ENCODE data around the gene SFTPA2. TPM values are rescaled to one million over a fixed set of nuclear protein-coding genes. Genes with fewer than 3 reads are reported as not detected.
"Not testable (repeated sequence)": the region's sequence is repeated elsewhere in the genome, so short reads cannot be mapped to it uniquely, and the experiment has no call there.

SFTPA2 gene
- total and polyA plus RNA-seq, 2 experiments from 2014 or later, result not detected

- Histone ChIP-seq H3F3A (ENCODE audit: insufficient read depth) (no peaks in the 10 kb centered on the region), H3K4me1 (ENCODE audit: insufficient read depth) (no peaks in the 10 kb centered on the region), H4K20me1 (ENCODE audit: insufficient read depth) (no peaks in the 10 kb centered on the region), H2AFZ (no peak overlapping the region), H3K9me3 (ENCODE audit: low read depth) (no peaks in the 10 kb centered on the region), H3K36me3 (ENCODE audit: low read depth) (no peaks in the 10 kb centered on the region), H3K27ac (no peak overlapping the region), H3K4me2 (ENCODE audit: unreplicated experiment) (no peak overlapping the region), H3K4me3 (no peak overlapping the region), H3K27me3 (replicated peaks; ENCODE audit: insufficient read depth) (peaks cover 49% of the 10 kb centered on the region), H3K9ac (no peak overlapping the region), H3K79me2 (ENCODE audit: insufficient read depth) (no peaks in the 10 kb centered on the region), H3K9me2 (ENCODE audit: insufficient read depth) (no peaks in the 10 kb centered on the region)
- DNase-seq, result no peak
- TF ChIP-seq EZH2phosphoT487 (IDR thresholded peaks at IDR 0.05; ENCODE audit: insufficient read depth, low read depth) (no peak), EZH2 (IDR thresholded peaks at IDR 0.05; ENCODE audit: insufficient read depth, poor library complexity, severe bottlenecking) (no peak)
- WGBS, 2 experiments (ENCODE audit: low coverage in 1 of 2, low lambda C conversion rate in 2 of 2, missing lambda C conversion rate in 2 of 2), result 24 to 35% methylated on average over 2 of the region's 2 CpGs
- in situ Hi-C loops (cut with MboI), result no loop called here
Observed at GRCh38 chr10:79602953-79603352, 42.7 kb upstream of the SFTPA2 start.

- in situ Hi-C loops (cut with MboI), result no loop called here
- no peak for TF ChIP-seq EZH2phosphoT487 (IDR thresholded peaks at IDR 0.05; ENCODE audit: insufficient read depth, low read depth)
- TF ChIP-seq EZH2 (IDR thresholded peaks at IDR 0.05; ENCODE audit: insufficient read depth, poor library complexity, severe bottlenecking), result no peak
Observed at GRCh38 chr10:79601939-79602338, 41.7 kb upstream of the SFTPA2 start.

DNA sequence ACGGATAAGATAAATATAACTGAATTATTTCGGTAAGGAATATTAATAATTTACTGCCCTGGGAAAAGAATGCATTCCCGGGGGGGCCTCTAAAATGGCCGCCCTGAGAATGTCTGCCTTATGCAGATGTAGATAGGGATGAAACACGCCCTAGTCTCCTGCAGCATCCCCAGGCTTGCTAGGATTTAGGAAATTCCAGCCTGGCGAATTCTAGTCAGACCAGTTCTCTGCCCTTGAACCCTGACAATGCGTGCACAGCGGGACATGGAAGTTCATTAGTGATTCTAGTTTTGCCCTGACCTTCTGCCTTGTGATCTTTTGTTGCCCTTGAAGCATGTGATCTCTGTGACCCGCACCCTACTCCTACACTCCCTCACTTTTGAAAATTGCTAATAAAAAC is 39.4 kb upstream of the SFTPA2 start:
- H3K27me3 ChIP-seq (replicated peaks; ENCODE audit: insufficient read depth), result peaks cover 38% of the 10 kb centered on the region
- H3K9me2 ChIP-seq (ENCODE audit: insufficient read depth); H3K79me2 ChIP-seq (ENCODE audit: insufficient read depth); in situ Hi-C loops (cut with MboI); H3K9ac ChIP-seq; DNase-seq; H3K27ac ChIP-seq; H3F3A ChIP-seq (ENCODE audit: insufficient read depth); H3K9me3 ChIP-seq (ENCODE audit: low read depth); H3K36me3 ChIP-seq (ENCODE audit: low read depth); H3K4me3 ChIP-seq; H4K20me1 ChIP-seq (ENCODE audit: insufficient read depth); H3K4me1 ChIP-seq (ENCODE audit: insufficient read depth); H2AFZ ChIP-seq; H3K4me2 ChIP-seq (ENCODE audit: unreplicated experiment): not testable (repeated sequence)
- 57 to 58% methylated on average over 9 of the region's 9 CpGs for WGBS, 2 experiments (ENCODE audit: low coverage in 1 of 2, low lambda C conversion rate in 2 of 2, missing lambda C conversion rate in 2 of 2)

More at GRCh38 chr10:79601939-79602338, 41.7 kb upstream of the SFTPA2 start:
- Histone ChIP-seq H2AFZ (no peak overlapping the region), H3K4me2 (ENCODE audit: unreplicated experiment) (no peak overlapping the region), H3K36me3 (ENCODE audit: low read depth) (no peaks in the 10 kb centered on the region), H3K27ac (no peak overlapping the region), H3F3A (ENCODE audit: insufficient read depth) (no peaks in the 10 kb centered on the region), H3K9me2 (ENCODE audit: insufficient read depth) (no peaks in the 10 kb centered on the region), H3K9ac (no peak overlapping the region), H3K27me3 (replicated peaks; ENCODE audit: insufficient read depth) (peaks cover 45% of the 10 kb centered on the region), H3K79me2 (ENCODE audit: insufficient read depth) (no peaks in the 10 kb centered on the region), H4K20me1 (ENCODE audit: insufficient read depth) (no peaks in the 10 kb centered on the region), H3K4me3 (no peak overlapping the region), H3K4me1 (ENCODE audit: insufficient read depth) (no peaks in the 10 kb centered on the region), H3K9me3 (ENCODE audit: low read depth) (no peaks in the 10 kb centered on the region)
- no peak for DNase-seq
- WGBS, 2 experiments (ENCODE audit: low coverage in 1 of 2, low lambda C conversion rate in 2 of 2, missing lambda C conversion rate in 2 of 2), result 3 to 5% methylated on average over 1 of the region's 1 CpG

- no peak for DNase-seq
- Histone ChIP-seq H3K9ac (no peak overlapping the region), H2AFZ (no peak overlapping the region), H3K36me3 (ENCODE audit: low read depth) (no peaks in the 10 kb centered on the region), H3K4me1 (ENCODE audit: insufficient read depth) (no peaks in the 10 kb centered on the region), H3K27me3 (replicated peaks; ENCODE audit: insufficient read depth) (peaks cover 20% of the 10 kb centered on the region), H4K20me1 (ENCODE audit: insufficient read depth) (no peaks in the 10 kb centered on the region), H3K4me2 (ENCODE audit: unreplicated experiment) (no peak overlapping the region), H3K79me2 (ENCODE audit: insufficient read depth) (no peaks in the 10 kb centered on the region), H3F3A (ENCODE audit: insufficient read depth) (no peaks in the 10 kb centered on the region), H3K4me3 (no peak overlapping the region), H3K9me2 (ENCODE audit: insufficient read depth) (no peaks in the 10 kb centered on the region), H3K9me3 (ENCODE audit: low read depth) (no peaks in the 10 kb centered on the region), H3K27ac (no peak overlapping the region)
- TF ChIP-seq EZH2phosphoT487 (IDR thresholded peaks at IDR 0.05; ENCODE audit: insufficient read depth, low read depth) (no peak), EZH2 (IDR thresholded peaks at IDR 0.05; ENCODE audit: insufficient read depth, poor library complexity, severe bottlenecking) (no peak)
- in situ Hi-C loops (cut with MboI), result no loop called here
- WGBS, 2 experiments (ENCODE audit: low coverage in 1 of 2, low lambda C conversion rate in 2 of 2, missing lambda C conversion rate in 2 of 2), result 17 to 19% methylated on average over 3 of the region's 3 CpGs
Observed at GRCh38 chr10:79595510-79595909, 35.3 kb upstream of the SFTPA2 start.

- H3K9me2 ChIP-seq (ENCODE audit: insufficient read depth); H3K4me3 ChIP-seq; in situ Hi-C loops (cut with MboI); H4K20me1 ChIP-seq (ENCODE audit: insufficient read depth); H3K4me1 ChIP-seq (ENCODE audit: insufficient read depth); H3K9ac ChIP-seq; H3K27ac ChIP-seq; H2AFZ ChIP-seq; H3K36me3 ChIP-seq (ENCODE audit: low read depth); H3F3A ChIP-seq (ENCODE audit: insufficient read depth); H3K4me2 ChIP-seq (ENCODE audit: unreplicated experiment); H3K79me2 ChIP-seq (ENCODE audit: insufficient read depth); DNase-seq; H3K9me3 ChIP-seq (ENCODE audit: low read depth): not testable (repeated sequence)
- peaks cover 11% of the 10 kb centered on the region for H3K27me3 ChIP-seq (replicated peaks; ENCODE audit: insufficient read depth)
- WGBS, 2 experiments (ENCODE audit: low coverage in 1 of 2, low lambda C conversion rate in 2 of 2, missing lambda C conversion rate in 2 of 2), result 16 to 22% methylated on average over 3 of the region's 3 CpGs
Observed at GRCh38 chr10:79594565-79594964, 34.4 kb upstream of the SFTPA2 start.
